PC-3 (cell line): ENCODE measurements around the gene SCUBE3. TPM values are rescaled to one million over a fixed set of nuclear protein-coding genes. Genes with fewer than 3 reads are reported as not detected.

Source experiments
- ATAC-seq: fragments of 200-7000 bp; cut with Tn5 transposase; 2 replicates; pipeline ENCODE4 v1.9.1; 2020; ENCODE audit warnings: mild to moderate bottlenecking, moderate library complexity
- BruUV-seq: library from RNA; stranded (reverse); fragments of 400-500 nt; replicated peaks from 2 replicates; lab custom pipeline; 2021; lab: Mats Ljungman, UMichigan
- CTCF ChIA-PET: fragments of 300-600 bp; sonication (Branson Sonifier 250); formaldehyde crosslinking; loops from one replicate; lab custom pipeline; 2022; ENCODE audit warnings: antibody characterized with exemption; lab: Charles Lee
- POLR2A ChIA-PET: fragments of 300-600 bp; sonication (Branson Sonifier 250); formaldehyde crosslinking; loops from one replicate; lab custom pipeline; 2022; ENCODE audit warnings: antibody characterized with exemption; ENCODE audit not compliant: unreplicated experiment; lab: Charles Lee
- DNase-seq: peaks from one replicate; pipeline ENCODE4 v3.0.0-alpha.2; 2015
- H2AFZ ChIP-seq: fragments of 300-600 bp; sonication (generic); 2 replicates; pipeline ENCODE4 v1.6.0; 2016; ENCODE audit warnings: antibody characterized with exemption, low read length
- H3F3A ChIP-seq: fragments of 300-600 bp; sonication (generic); one replicate; pipeline ENCODE4 v1.6.0; 2017; ENCODE audit warnings: antibody characterized with exemption, low read length, control low read depth, mild to moderate bottlenecking; ENCODE audit not compliant: unreplicated experiment
- H3K27ac ChIP-seq: fragments of 300-600 bp; sonication (generic); 2 replicates; pipeline ENCODE4 v1.5.1; 2016; ENCODE audit warnings: mild to moderate bottlenecking, low read length
- H3K27me3 ChIP-seq: fragments of 300-600 bp; sonication (generic); 2 replicates; pipeline ENCODE4 v1.6.1; 2016; ENCODE audit warnings: low read length, mixed read lengths
- H3K36me3 ChIP-seq: fragments of 300-600 bp; sonication (generic); 2 replicates; pipeline ENCODE4 v1.6.1; 2016; ENCODE audit warnings: low read depth, mixed run types, low read length, mixed read lengths
- H3K4me1 ChIP-seq: fragments of 300-600 bp; sonication (generic); 2 replicates; pipeline ENCODE4 v1.5.1; 2016; ENCODE audit warnings: low read length; ENCODE audit not compliant: insufficient read depth
- H3K4me2 ChIP-seq: fragments of 300-600 bp; sonication (generic); 2 replicates; pipeline ENCODE4 v1.6.0; 2016; ENCODE audit warnings: low read length
- H3K4me3 ChIP-seq: fragments of 300-600 bp; sonication (generic); 2 replicates; pipeline ENCODE4 v1.5.1; 2016; ENCODE audit warnings: mild to moderate bottlenecking, low read length, mixed read lengths
- H3K79me2 ChIP-seq: fragments of 300-600 bp; sonication (generic); 2 replicates; pipeline ENCODE4 v1.6.1; 2017; ENCODE audit warnings: low read length, mixed read lengths
- H3K9ac ChIP-seq: fragments of 300-600 bp; sonication (generic); 2 replicates; pipeline ENCODE4 v1.6.0; 2016; ENCODE audit warnings: mild to moderate bottlenecking, low read length
- H3K9me2 ChIP-seq: fragments of 300-600 bp; sonication (generic); replicated peaks from 2 replicates; pipeline ENCODE4 v1.6.1; 2016; ENCODE audit warnings: mixed run types, low read length, mixed read lengths
- H3K9me3 ChIP-seq: fragments of 300-600 bp; sonication (generic); 2 replicates; pipeline ENCODE4 v1.6.1; 2016; ENCODE audit warnings: low read length, mixed read lengths
- H4K20me1 ChIP-seq: fragments of 300-600 bp; sonication (generic); 2 replicates; pipeline ENCODE4 v1.6.1; 2016; ENCODE audit warnings: low read length, mixed read lengths
- EZH2 ChIP-seq: fragments of 300-600 bp; sonication (generic); IDR thresholded peaks from one replicate; pipeline ENCODE4 v1.6.1; 2017; ENCODE audit warnings: antibody characterized with exemption, mild to moderate bottlenecking, low read length; ENCODE audit not compliant: unreplicated experiment
- EZH2phosphoT487 ChIP-seq: fragments of 300-600 bp; sonication (generic); IDR thresholded peaks from 2 replicates; pipeline ENCODE4 v1.6.1; 2018; ENCODE audit warnings: mild to moderate bottlenecking, antibody characterized with exemption, low read length, borderline replicate concordance
- intact Hi-C: fragments of 100-400 bp; cut with micrococcal nuclease; formaldehyde crosslinking; loops from 2 replicates; pipeline ENCODE4 v1.9.0; 2023
- total RNA-seq: library from RNA; depleted of rRNA; stranded (reverse); fragments of >200 nt; gene quantifications from 2 replicates; pipeline ENCODE4 v1.2.3, GENCODE V29; 2014
- TF ChIP-seq, protein P1 (sequence below): fragments of 300-600 bp; sonication (generic); conservative IDR thresholded peaks from 2 replicates; pipeline ENCODE4 v1.5.1; 2017; ENCODE audit warnings: antibody characterized with exemption, low read depth, mild to moderate bottlenecking, low read length

SCUBE3 gene
- total RNA-seq, 1 experiment from 2014 or later, result 1.5 TPM

DNA sequence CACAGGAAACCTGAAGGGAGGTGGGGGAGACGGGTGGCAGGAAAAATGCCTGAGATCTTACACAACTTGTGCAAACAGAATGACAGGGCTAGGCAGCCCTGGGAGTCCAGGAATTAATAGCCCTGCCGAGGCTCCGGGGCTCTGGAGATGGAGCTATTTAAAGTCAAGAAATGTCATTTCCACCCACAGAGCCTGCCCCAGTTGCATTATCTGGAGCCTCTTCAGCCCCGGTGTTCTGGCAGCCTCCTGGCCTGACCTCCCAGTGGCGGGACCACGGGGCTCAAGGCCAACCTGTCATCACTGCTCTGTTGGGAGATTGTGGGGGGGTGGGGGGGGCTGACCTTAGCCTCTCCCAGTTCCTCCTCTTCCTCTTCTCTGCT, 28.5 kb upstream of the SCUBE3 start:
- peak; percentile 94 for DNase-seq
- BruUV-seq, result no TSS peak
- Histone ChIP-seq H3K27me3 (no peaks in the 10 kb centered on the region), H3K9me3 (no peaks in the 10 kb centered on the region), H3K9ac (peak overlapping the region; percentile 47), H3K27ac (peak overlapping the region; percentile 85), H4K20me1 (no peaks in the 10 kb centered on the region), H2AFZ (peak overlapping the region; percentile 16; the same call in 1 of the 2 replicates), H3K79me2 (no peaks in the 10 kb centered on the region), H3K4me2 (peak overlapping the region; percentile 63), H3K9me2 (no peaks in the 10 kb centered on the region), H3F3A (no peaks in the 10 kb centered on the region), H3K4me1 (peaks cover 62% of the 10 kb centered on the region), H3K4me3 (no peak overlapping the region), H3K36me3 (no peaks in the 10 kb centered on the region)
- ChIA-PET POLR2A (interaction anchor here (0.6 kb wide), 2 partner anchors 8 to 17 kb away, joined by 4 to 5 read pairs; no protein-coding TSS in a partner anchor), CTCF (interaction anchor here (0.5 to 0.8 kb wide), 3 partner anchors 38 to 198 kb away, joined by 3 to 4 read pairs (median 3); no protein-coding TSS in a partner anchor)
- TF ChIP-seq EZH2phosphoT487, result no peak
- no peak for TF ChIP-seq EZH2
- TF ChIP-seq, protein P1, sequence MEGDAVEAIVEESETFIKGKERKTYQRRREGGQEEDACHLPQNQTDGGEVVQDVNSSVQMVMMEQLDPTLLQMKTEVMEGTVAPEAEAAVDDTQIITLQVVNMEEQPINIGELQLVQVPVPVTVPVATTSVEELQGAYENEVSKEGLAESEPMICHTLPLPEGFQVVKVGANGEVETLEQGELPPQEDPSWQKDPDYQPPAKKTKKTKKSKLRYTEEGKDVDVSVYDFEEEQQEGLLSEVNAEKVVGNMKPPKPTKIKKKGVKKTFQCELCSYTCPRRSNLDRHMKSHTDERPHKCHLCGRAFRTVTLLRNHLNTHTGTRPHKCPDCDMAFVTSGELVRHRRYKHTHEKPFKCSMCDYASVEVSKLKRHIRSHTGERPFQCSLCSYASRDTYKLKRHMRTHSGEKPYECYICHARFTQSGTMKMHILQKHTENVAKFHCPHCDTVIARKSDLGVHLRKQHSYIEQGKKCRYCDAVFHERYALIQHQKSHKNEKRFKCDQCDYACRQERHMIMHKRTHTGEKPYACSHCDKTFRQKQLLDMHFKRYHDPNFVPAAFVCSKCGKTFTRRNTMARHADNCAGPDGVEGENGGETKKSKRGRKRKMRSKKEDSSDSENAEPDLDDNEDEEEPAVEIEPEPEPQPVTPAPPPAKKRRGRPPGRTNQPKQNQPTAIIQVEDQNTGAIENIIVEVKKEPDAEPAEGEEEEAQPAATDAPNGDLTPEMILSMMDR, result no peak
- intact Hi-C loops, result loop anchor here (1.0 to 2.0 kb wide), 2 partner anchors 9 to 18 kb away; no protein-coding TSS in a partner anchor
- ATAC-seq, result peak; percentile 86

DNA sequence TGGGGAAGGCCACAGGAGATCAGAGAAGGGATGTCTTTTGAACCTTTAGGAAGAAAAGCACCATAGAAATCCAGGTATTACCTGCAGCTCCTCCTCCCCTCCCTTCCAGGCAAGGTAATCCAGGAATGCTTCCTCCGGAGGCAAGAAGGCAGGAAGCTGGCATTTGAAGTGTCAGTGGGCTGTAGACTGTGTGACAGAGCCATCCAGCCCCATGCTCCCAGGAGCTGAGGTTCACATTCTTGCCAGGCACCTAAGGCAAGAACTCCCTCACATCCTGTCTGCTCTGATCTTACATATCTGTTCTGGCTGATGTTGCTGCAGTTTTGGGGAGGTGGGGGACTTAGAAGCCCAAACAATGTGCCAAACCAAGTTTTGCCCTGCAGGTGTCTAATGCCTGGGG, 27.8 kb upstream of the SCUBE3 start:
- H3K79me2 ChIP-seq, result no peaks in the 10 kb centered on the region
- intact Hi-C loops, result loop anchor here (1.0 to 2.0 kb wide), 2 partner anchors 8 to 17 kb away; no protein-coding TSS in a partner anchor
- H3K9ac ChIP-seq, result peak overlapping the region; percentile 46
- H2AFZ ChIP-seq, result no peak overlapping the region
- POLR2A ChIA-PET, result no interaction called here
- peaks cover 67% of the 10 kb centered on the region for H3K4me1 ChIP-seq
- H3K4me2 ChIP-seq, result peak overlapping the region; percentile 63
- H4K20me1 ChIP-seq, result no peaks in the 10 kb centered on the region
- peak overlapping the region; percentile 85 for H3K27ac ChIP-seq
- H3F3A ChIP-seq, result no peaks in the 10 kb centered on the region
- no peaks in the 10 kb centered on the region for H3K9me3 ChIP-seq
- DNase-seq (peak; percentile 52), ATAC-seq (peak; percentile 31)
- TF ChIP-seq EZH2phosphoT487 (no peak), EZH2 (no peak)
- TF ChIP-seq, protein P1, result no peak
- no peaks in the 10 kb centered on the region for H3K36me3 ChIP-seq
- CTCF ChIA-PET, result interaction anchor here (0.8 kb wide), 1 partner anchor 39 kb away, joined by 3 read pairs; no protein-coding TSS in a partner anchor
- no peaks in the 10 kb centered on the region for H3K9me2 ChIP-seq
- no TSS peak for BruUV-seq
- no peak overlapping the region for H3K4me3 ChIP-seq
- H3K27me3 ChIP-seq, result no peaks in the 10 kb centered on the region

DNA sequence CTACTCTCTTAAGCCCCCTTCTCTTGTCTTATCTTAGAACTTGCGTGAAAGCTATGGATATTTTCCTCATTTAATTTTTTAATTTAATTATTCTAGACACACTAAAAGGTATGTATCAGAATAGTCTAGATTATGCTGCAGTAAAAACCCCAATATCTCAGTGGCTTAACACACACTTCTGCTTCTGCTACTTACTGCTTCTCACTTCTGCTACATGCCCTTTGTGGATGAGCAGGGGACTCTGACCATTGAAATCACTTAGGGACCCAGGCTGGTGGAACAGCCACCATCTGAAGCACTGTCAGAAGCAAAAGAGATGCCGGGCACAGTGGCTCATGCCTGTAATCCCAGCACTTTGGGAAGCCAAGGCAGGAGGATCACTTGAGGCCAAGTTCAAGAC, 27.2 kb upstream of the SCUBE3 start:
- no peaks in the 10 kb centered on the region for H3K9me3 ChIP-seq
- intact Hi-C loops, result no loop called here
- no peaks in the 10 kb centered on the region for H4K20me1 ChIP-seq
- H3K9me2 ChIP-seq, result no peaks in the 10 kb centered on the region
- H3K27ac ChIP-seq, result no peak overlapping the region; the same call in 1 of the 2 replicates
- no peak overlapping the region for H3K9ac ChIP-seq
- H3F3A ChIP-seq, result no peaks in the 10 kb centered on the region
- ChIA-PET POLR2A (interaction anchor here (0.6 kb wide), 1 partner anchor 71 kb away, joined by 5 read pairs; no protein-coding TSS in a partner anchor), CTCF (no interaction called here)
- no peak overlapping the region for H3K4me3 ChIP-seq
- H3K4me1 ChIP-seq, result peaks cover 61% of the 10 kb centered on the region
- H3K36me3 ChIP-seq, result no peaks in the 10 kb centered on the region
- ATAC-seq (no peak), DNase-seq (no peak)
- no peaks in the 10 kb centered on the region for H3K27me3 ChIP-seq
- TF ChIP-seq EZH2phosphoT487 (no peak), EZH2 (no peak)
- TF ChIP-seq, protein P1, result no peak
- no peak overlapping the region for H2AFZ ChIP-seq
- BruUV-seq, result no TSS peak
- H3K79me2 ChIP-seq, result no peaks in the 10 kb centered on the region
- peak overlapping the region; percentile 63 for H3K4me2 ChIP-seq
